Upper lobe of right lung (tissue), 1 donor: ENCODE data around the gene PPP6R2. TPM values are rescaled to one million over a fixed set of nuclear protein-coding genes. Genes with fewer than 3 reads are reported as not detected.

Experiments
- ATAC-seq: fragments of 200-7000 bp; cut with Tn5 transposase; one replicate; pipeline ENCODE4 v1.9.1; 2020; ENCODE audit warnings: mild to moderate bottlenecking, moderate library complexity
- DNase-seq: peaks from one replicate; pipeline ENCODE4 v3.0.0-alpha.2; 2020
- H3K27ac ChIP-seq: fragments of 200-600 bp; one replicate; pipeline ENCODE4 v1.8.0; 2022
- H3K27me3 ChIP-seq: fragments of 200-600 bp; one replicate; pipeline ENCODE4 v1.8.0; 2022; ENCODE audit warnings: mild to moderate bottlenecking
- H3K36me3 ChIP-seq: fragments of 200-600 bp; one replicate; pipeline ENCODE4 v1.8.0; 2022
- H3K4me1 ChIP-seq: fragments of 200-600 bp; one replicate; pipeline ENCODE4 v1.8.0; 2022
- H3K4me3 ChIP-seq: fragments of 200-600 bp; one replicate; pipeline ENCODE4 v1.8.0; 2022; ENCODE audit warnings: mild to moderate bottlenecking
- H3K9me3 ChIP-seq: fragments of 200-600 bp; one replicate; pipeline ENCODE4 v1.8.0; 2022
- CTCF ChIP-seq: fragments of 200-600 bp; IDR thresholded peaks from one replicate; pipeline ENCODE4 v1.8.0; 2022; ENCODE audit warnings: antibody characterized with exemption
- intact Hi-C: fragments of 100-400 bp; cut with DNase I; formaldehyde crosslinking; loops from one replicate; pipeline ENCODE4 v1.11.0; 2022
- total RNA-seq: library from RNA; stranded (reverse); fragmentation: NEBNext Ultra II Directional; extraction: Animal tissue kit (Norgen Biotek cat#: 25700); gene quantifications from one replicate; pipeline ENCODE4 v1.2.1, GENCODE V29; 2021
- donor health status: DM: no; HTN: yes; CAD: no; lungs with severe emphysema.

Gene PPP6R2
- total RNA-seq, 1 donor from 2014 or later: 54.0 TPM

DNA sequence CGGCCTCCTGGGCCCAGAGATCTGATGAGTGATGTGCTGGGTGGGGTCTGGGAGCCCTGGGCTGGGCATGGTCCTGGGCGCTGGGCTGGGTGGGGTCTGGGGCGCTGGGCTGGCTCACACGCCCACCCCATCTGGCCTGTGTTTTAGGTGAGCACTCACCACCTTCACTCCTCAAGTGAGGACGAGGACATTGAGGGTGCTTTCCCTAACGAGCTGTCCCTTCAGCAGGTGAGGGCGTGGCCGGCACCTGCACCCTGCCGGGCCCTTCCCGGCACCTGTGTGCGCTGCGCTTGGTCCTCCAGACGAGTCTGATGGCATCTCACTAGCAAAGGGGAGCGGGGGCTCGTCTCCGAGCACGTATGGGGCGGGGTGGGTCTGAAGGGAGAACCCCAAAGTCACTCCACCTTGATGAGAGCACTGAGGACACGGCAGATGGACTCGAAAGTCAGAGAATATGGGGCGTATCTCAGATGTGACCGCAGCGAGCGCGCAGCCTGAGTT, 93.8 kb downstream of the PPP6R2 start:
- TF ChIP-seq CTCF: no peak
- DNase-seq (no peak), ATAC-seq (peak; percentile 3)
- intact Hi-C loops: no loop called here
- Histone ChIP-seq H3K4me3 (no peak overlapping the region), H3K36me3 (peaks cover 83% of the 10 kb centered on the region), H3K27me3 (no peaks in the 10 kb centered on the region), H3K4me1 (no peaks in the 10 kb centered on the region), H3K9me3 (no peaks in the 10 kb centered on the region), H3K27ac (no peak overlapping the region)

DNA sequence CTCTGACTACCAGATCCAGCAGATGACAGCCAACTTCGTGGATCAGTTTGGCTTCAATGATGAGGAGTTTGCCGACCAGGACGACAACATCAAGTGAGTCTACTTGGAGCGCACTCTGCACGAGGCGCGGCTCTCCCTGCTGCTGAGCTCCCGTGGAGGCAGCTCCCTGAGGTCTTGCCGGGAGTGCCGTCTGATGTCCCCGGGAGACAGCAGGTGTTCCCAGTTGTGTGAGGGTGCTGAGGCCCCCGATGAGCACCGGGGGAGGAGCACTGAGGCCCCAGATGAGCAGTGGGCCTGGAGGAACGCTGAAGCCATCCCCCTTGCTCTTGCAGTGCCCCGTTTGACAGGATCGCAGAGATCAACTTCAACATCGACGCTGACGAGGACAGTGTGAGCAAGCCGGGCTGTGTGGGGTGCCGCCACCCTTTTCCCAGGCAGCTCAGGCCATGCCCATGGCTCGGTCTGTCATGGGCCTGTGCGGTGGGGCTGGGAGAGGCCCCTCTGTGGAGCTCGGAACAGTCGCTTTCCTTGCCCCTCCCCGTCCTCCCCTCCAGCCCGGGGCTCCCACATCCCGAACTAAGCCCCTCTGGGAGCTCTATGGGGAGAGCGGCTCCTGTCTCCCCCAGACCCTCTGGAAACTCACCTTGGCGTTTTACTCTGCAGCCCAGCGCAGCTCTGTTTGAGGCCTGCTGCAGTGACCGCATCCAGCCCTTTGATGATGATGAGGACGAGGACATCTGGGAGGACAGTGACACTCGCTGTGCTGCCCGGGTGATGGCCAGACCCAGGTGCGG, 94.6 kb downstream of the PPP6R2 start:
- ATAC-seq (no peak), DNase-seq (no peak)
- Histone ChIP-seq H3K27me3 (no peaks in the 10 kb centered on the region), H3K4me1 (no peaks in the 10 kb centered on the region), H3K9me3 (no peaks in the 10 kb centered on the region), H3K36me3 (peaks cover 81% of the 10 kb centered on the region), H3K27ac (no peak overlapping the region), H3K4me3 (no peak overlapping the region)
- no peak for TF ChIP-seq CTCF
- intact Hi-C loops: no loop called here

- no peak for DNase-seq
- peaks cover 79% of the 10 kb centered on the region for H3K36me3 ChIP-seq
- intact Hi-C loops: no loop called here
Measured at GRCh38 chr22:50438305-50439275, 95.5 kb downstream of the PPP6R2 start.

GRCh38 chr22:50439314-50439870, 96.3 kb downstream of the PPP6R2 start:
- Histone ChIP-seq H3K4me3 (no peak overlapping the region), H3K9me3 (no peaks in the 10 kb centered on the region), H3K27me3 (no peaks in the 10 kb centered on the region), H3K36me3 (peaks cover 84% of the 10 kb centered on the region), H3K4me1 (peaks cover 7% of the 10 kb centered on the region), H3K27ac (no peak overlapping the region)
- intact Hi-C loops: no loop called here
- DNase-seq (no peak), ATAC-seq (no peak)
- no peak for TF ChIP-seq CTCF

More at GRCh38 chr22:50438305-50439275, 95.5 kb downstream of the PPP6R2 start:
- H3K4me1 ChIP-seq: no peaks in the 10 kb centered on the region
- no peak overlapping the region for H3K27ac ChIP-seq
- TF ChIP-seq CTCF: no peak
- H3K4me3 ChIP-seq: no peak overlapping the region
- no peaks in the 10 kb centered on the region for H3K9me3 ChIP-seq
- no peak for ATAC-seq
- H3K27me3 ChIP-seq: no peaks in the 10 kb centered on the region

DNA sequence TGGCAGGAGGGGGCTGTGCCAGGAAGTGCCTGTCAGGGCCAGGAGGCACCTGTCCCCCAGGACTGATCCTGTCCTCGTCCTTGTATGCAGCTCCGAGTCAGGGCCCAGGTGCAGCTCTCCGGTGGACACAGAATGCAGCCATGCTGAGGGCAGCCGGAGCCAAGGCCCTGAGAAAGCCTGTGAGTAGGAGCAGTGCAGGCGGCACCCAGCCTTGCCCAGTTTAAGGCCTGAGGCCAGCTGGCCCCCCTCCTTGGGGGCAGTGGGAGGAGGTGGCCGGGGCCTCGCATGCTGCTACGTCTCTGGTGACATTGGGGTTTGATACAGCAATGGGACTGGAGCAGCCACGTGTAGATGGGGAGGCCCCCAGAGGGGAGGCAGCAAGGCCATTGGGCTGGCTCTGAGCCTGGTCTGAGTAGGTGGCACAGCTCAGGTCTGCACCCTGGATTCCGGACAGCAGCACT, 96.8 kb downstream of the PPP6R2 start:
- DNase-seq: no peak
- H3K4me3 ChIP-seq: no peak overlapping the region
- no peaks in the 10 kb centered on the region for H3K9me3 ChIP-seq
- no peak for TF ChIP-seq CTCF
- ATAC-seq: no peak
- peaks cover 12% of the 10 kb centered on the region for H3K4me1 ChIP-seq
- H3K36me3 ChIP-seq: peaks cover 81% of the 10 kb centered on the region
- intact Hi-C loops: no loop called here
- no peaks in the 10 kb centered on the region for H3K27me3 ChIP-seq
- H3K27ac ChIP-seq: no peak overlapping the region
